Neural progenitor cell (in vitro differentiated cells): Measurements from ENCODE around the gene MAD1L1. TPM values are rescaled to one million over a fixed set of nuclear protein-coding genes. Genes with fewer than 3 reads are reported as not detected.

Experiments
- DNase-seq: peaks from one replicate; pipeline ENCODE4 v3.0.0-alpha.2; 2016; ENCODE audit warnings: low spot score
- H2AFZ ChIP-seq: fragments of 200-600 bp; sonication (generic); replicated peaks from 2 replicates; pipeline ENCODE4 v1.6.1; 2016; ENCODE audit warnings: antibody characterized with exemption
- H3F3A ChIP-seq: fragments of 200-600 bp; sonication (generic); 2 replicates; pipeline ENCODE4 v1.6.1; 2016; ENCODE audit warnings: antibody characterized with exemption, low read depth
- H3K27ac ChIP-seq: fragments of 200-600 bp; sonication (generic); 2 replicates; pipeline ENCODE4 v1.5.1; 2016; ENCODE audit warnings: mild to moderate bottlenecking
- H3K27me3 ChIP-seq: fragments of 200-600 bp; sonication (generic); 2 replicates; pipeline ENCODE4 v1.6.1; 2016; ENCODE audit warnings: mild to moderate bottlenecking, moderate library complexity
- H3K36me3 ChIP-seq: fragments of 200-600 bp; sonication (generic); 2 replicates; pipeline ENCODE4 v1.5.1; 2016
- H3K4me1 ChIP-seq: fragments of 200-600 bp; sonication (generic); 2 replicates; pipeline ENCODE4 v1.6.1; 2016; ENCODE audit warnings: mixed run types
- H3K4me2 ChIP-seq: fragments of 200-600 bp; sonication (generic); 2 replicates; pipeline ENCODE4 v1.6.1; 2016
- H3K4me3 ChIP-seq: fragments of 200-600 bp; sonication (generic); 2 replicates; pipeline ENCODE4 v1.5.1; 2016
- H3K79me2 ChIP-seq: fragments of 200-600 bp; sonication (generic); 2 replicates; pipeline ENCODE4 v1.6.1; 2016; ENCODE audit warnings: low read depth
- H3K9ac ChIP-seq: fragments of 200-600 bp; sonication (generic); 2 replicates; pipeline ENCODE4 v1.6.1; 2016
- H3K9me3 ChIP-seq: fragments of 200-600 bp; sonication (generic); 2 replicates; pipeline ENCODE4 v1.5.1; 2016; ENCODE audit warnings: low read depth
- H4K20me1 ChIP-seq: fragments of 200-600 bp; sonication (generic); 2 replicates; pipeline ENCODE4 v1.6.1; 2016; ENCODE audit warnings: low read depth
- H3K27ac Mint-ChIP-seq: 3 replicates; pipeline ENCODE4 v1.8.0; 2021; ENCODE audit warnings: mixed read lengths
- H3K27me3 Mint-ChIP-seq: 2 replicates; pipeline ENCODE4 v1.8.0; 2022; ENCODE audit warnings: low read depth, mild to moderate bottlenecking, inconsistent platforms, moderate library complexity, mixed read lengths; ENCODE audit not compliant: insufficient read depth
- H3K36me3 Mint-ChIP-seq: 3 replicates; pipeline ENCODE4 v1.8.0; 2021; ENCODE audit warnings: mixed read lengths
- H3K4me1 Mint-ChIP-seq: 3 replicates; pipeline ENCODE4 v1.8.0; 2021; ENCODE audit warnings: mixed read lengths
- H3K4me3 Mint-ChIP-seq: 3 replicates; pipeline ENCODE4 v1.8.0; 2021; ENCODE audit warnings: mild to moderate bottlenecking, moderate library complexity, mixed read lengths
- H3K9me3 Mint-ChIP-seq: 3 replicates; pipeline ENCODE4 v1.8.0; 2020; ENCODE audit warnings: mixed read lengths
- EZH2 ChIP-seq: fragments of 200-600 bp; sonication (generic); IDR thresholded peaks from 2 replicates; pipeline ENCODE4 v1.6.1; 2017; ENCODE audit warnings: antibody characterized with exemption, mild to moderate bottlenecking, moderate library complexity
- EZH2phosphoT487 ChIP-seq: fragments of 200-600 bp; sonication (generic); IDR thresholded peaks from 2 replicates; pipeline ENCODE4 v1.6.1; 2017; ENCODE audit warnings: antibody characterized with exemption
- total RNA-seq: library from RNA; depleted of rRNA; stranded (reverse); fragments of >200 nt; gene quantifications from 2 replicates; pipeline ENCODE4 v1.2.3, GENCODE V29; 2015; ENCODE audit warnings: low replicate concordance
- TF ChIP-seq, protein P1 (sequence below): fragments of 200-600 bp; sonication (generic); IDR thresholded peaks from 2 replicates; pipeline ENCODE4 v1.5.1; 2017; ENCODE audit warnings: antibody characterized with exemption, mild to moderate bottlenecking

MAD1L1 gene
- total RNA-seq, 1 donor from 2014 or later: 23.7 TPM

- TF ChIP-seq EZH2 (no peak), EZH2phosphoT487 (no peak)
- TF ChIP-seq, protein P1, sequence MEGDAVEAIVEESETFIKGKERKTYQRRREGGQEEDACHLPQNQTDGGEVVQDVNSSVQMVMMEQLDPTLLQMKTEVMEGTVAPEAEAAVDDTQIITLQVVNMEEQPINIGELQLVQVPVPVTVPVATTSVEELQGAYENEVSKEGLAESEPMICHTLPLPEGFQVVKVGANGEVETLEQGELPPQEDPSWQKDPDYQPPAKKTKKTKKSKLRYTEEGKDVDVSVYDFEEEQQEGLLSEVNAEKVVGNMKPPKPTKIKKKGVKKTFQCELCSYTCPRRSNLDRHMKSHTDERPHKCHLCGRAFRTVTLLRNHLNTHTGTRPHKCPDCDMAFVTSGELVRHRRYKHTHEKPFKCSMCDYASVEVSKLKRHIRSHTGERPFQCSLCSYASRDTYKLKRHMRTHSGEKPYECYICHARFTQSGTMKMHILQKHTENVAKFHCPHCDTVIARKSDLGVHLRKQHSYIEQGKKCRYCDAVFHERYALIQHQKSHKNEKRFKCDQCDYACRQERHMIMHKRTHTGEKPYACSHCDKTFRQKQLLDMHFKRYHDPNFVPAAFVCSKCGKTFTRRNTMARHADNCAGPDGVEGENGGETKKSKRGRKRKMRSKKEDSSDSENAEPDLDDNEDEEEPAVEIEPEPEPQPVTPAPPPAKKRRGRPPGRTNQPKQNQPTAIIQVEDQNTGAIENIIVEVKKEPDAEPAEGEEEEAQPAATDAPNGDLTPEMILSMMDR: no peak
- no peak overlapping the region for H3K4me2 ChIP-seq
- H3K4me3 ChIP-seq: no peak overlapping the region
- no peak overlapping the region for H3K27ac ChIP-seq
- no peak overlapping the region for H2AFZ ChIP-seq
- H4K20me1 ChIP-seq: no peaks in the 10 kb centered on the region
- Mint-ChIP-seq H3K9me3 (peaks cover 7% of the 10 kb centered on the region), H3K36me3 (peaks cover 29% of the 10 kb centered on the region), H3K27me3 (no peaks in the 10 kb centered on the region), H3K27ac (peak overlapping the region; percentile 57), H3K4me3 (no peak overlapping the region), H3K4me1 (peaks cover 3% of the 10 kb centered on the region)
- no peaks in the 10 kb centered on the region for H3K9me3 ChIP-seq
- no peak overlapping the region for H3K9ac ChIP-seq
- no peak for DNase-seq
- no peaks in the 10 kb centered on the region for H3K36me3 ChIP-seq
- no peaks in the 10 kb centered on the region for H3K27me3 ChIP-seq
- H3K4me1 ChIP-seq: peaks cover 10% of the 10 kb centered on the region
- H3F3A ChIP-seq: no peaks in the 10 kb centered on the region
- H3K79me2 ChIP-seq: peaks cover 8% of the 10 kb centered on the region
Measured at GRCh38 chr7:2196381-2197378, 36.1 kb downstream of the MAD1L1 start.

DNA sequence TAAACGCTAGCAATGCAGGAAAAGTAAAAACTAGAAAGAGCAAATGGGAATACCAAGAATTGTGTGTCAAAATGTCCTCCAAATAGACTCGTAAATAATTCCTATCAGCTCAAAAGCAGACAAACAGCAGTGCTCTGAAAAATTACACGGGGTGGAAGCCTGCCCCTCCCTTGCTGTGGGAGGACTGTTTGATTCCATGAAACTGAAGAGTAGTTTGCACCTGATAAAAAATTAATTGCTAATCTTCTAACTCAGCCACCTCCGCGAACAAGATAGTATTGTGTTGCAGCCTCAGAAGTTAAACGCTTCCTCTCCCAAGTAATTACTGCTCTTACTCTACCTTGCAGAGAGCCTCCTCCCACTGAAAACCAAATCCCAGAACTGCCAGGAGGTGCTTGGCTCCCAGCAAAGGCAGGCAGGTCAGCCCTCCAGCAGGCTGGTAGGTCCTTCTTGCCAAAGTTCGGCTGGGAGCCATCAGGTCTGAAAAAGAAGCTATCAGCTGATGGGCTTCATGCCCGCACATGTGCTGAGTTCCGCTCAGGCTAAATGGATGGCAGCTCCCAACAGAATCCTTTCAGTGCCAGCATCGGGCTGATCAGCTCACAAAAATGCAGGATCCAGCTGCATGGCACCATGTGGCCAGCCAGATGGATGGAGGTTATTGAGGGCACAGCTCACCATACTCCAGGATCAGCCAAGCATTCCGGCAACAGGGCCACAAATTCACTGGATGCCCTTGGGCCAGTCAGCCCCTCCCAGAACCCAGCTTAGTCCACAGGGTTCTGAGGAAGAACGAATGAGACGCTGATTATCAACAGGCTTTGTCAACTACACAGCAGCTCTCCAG is 37.1 kb downstream of the MAD1L1 start:
- Mint-ChIP-seq H3K27me3 (no peaks in the 10 kb centered on the region), H3K27ac (no peak overlapping the region), H3K36me3 (peaks cover 34% of the 10 kb centered on the region), H3K4me3 (no peak overlapping the region), H3K4me1 (peaks cover 3% of the 10 kb centered on the region), H3K9me3 (peaks cover 7% of the 10 kb centered on the region)
- no peak for DNase-seq
- H3K4me3 ChIP-seq: no peak overlapping the region
- TF ChIP-seq, protein P1: no peak
- no peak for TF ChIP-seq EZH2
- no peak for TF ChIP-seq EZH2phosphoT487
- peaks cover 8% of the 10 kb centered on the region for H3K79me2 ChIP-seq
- H4K20me1 ChIP-seq: no peaks in the 10 kb centered on the region
- no peak overlapping the region for H3K27ac ChIP-seq
- no peak overlapping the region for H3K4me2 ChIP-seq
- no peak overlapping the region for H2AFZ ChIP-seq
- no peaks in the 10 kb centered on the region for H3K36me3 ChIP-seq
- H3K4me1 ChIP-seq: peaks cover 10% of the 10 kb centered on the region
- no peaks in the 10 kb centered on the region for H3K9me3 ChIP-seq
- no peak overlapping the region for H3K9ac ChIP-seq
- H3K27me3 ChIP-seq: no peaks in the 10 kb centered on the region
- H3F3A ChIP-seq: no peaks in the 10 kb centered on the region

DNA sequence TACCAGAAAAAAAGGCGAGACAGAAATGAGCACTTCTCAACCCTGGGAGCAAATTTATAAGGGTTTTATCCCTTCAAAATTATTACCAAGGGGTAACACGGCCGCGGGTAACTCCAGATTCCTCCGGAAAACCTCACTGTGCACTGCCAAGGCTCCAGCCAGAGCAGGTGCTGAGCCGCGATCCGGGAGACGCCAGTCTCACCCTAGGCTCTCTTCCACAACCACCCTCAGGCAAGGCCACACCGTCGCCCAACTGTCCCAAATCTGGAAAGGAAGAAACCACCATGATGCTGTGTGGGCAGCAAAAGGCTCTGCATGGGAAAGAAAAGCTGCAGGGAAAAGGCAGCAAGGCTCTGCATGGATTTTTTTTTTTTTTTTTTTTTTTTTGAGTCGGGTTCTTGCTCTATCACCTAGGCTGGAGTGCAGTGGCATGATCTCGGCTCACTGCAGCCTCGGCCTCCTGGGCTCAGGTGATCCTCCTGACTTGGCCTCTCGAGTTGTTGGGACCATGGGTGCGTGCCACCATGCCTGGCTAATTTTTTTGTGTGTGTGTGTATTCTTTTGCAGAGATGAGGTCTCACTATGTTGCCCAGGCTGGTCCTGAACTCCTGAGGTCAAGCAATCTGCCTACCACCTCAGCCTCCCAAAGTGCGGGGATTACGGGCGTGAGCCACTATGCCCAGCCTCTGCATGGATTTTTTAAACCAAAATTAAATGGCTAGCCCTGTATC is 39.0 kb downstream of the MAD1L1 start:
- Mint-ChIP-seq H3K4me1 (peaks cover 3% of the 10 kb centered on the region), H3K27me3 (no peaks in the 10 kb centered on the region), H3K9me3 (peaks cover 16% of the 10 kb centered on the region), H3K4me3 (no peak overlapping the region), H3K27ac (no peak overlapping the region), H3K36me3 (peaks cover 47% of the 10 kb centered on the region)
- no peaks in the 10 kb centered on the region for H3K27me3 ChIP-seq
- H4K20me1 ChIP-seq: no peaks in the 10 kb centered on the region
- no peak overlapping the region for H3K4me3 ChIP-seq
- no peak overlapping the region for H2AFZ ChIP-seq
- H3K4me1 ChIP-seq: peaks cover 10% of the 10 kb centered on the region
- no peaks in the 10 kb centered on the region for H3F3A ChIP-seq
- H3K27ac ChIP-seq: no peak overlapping the region
- no peaks in the 10 kb centered on the region for H3K9me3 ChIP-seq
- no peak for TF ChIP-seq EZH2
- TF ChIP-seq EZH2phosphoT487: no peak
- TF ChIP-seq, protein P1: no peak
- no peak for DNase-seq
- no peak overlapping the region for H3K9ac ChIP-seq
- H3K4me2 ChIP-seq: no peak overlapping the region
- no peaks in the 10 kb centered on the region for H3K36me3 ChIP-seq
- H3K79me2 ChIP-seq: peaks cover 20% of the 10 kb centered on the region
